ENCODE results near the gene LAMA2. TPM values are rescaled to one million over a fixed set of nuclear protein-coding genes. Genes with fewer than 3 reads are reported as not detected.

Gene LAMA2
- total and polyA plus RNA-seq, 2 of the 8 experiments (the other 6 are each of a cell fraction or from before 2014, with no cell fraction given): 1.3 to 3.8 TPM

GRCh38 chr6:129183681-129184301 lies 300.9 kb downstream of the LAMA2 start:
- H2AK5ac ChIP-seq (ENCODE audit: low read depth, low read length): no peak overlapping the region
- H3K4me3 ChIP-seq (ENCODE audit: extremely low read depth in 1 of 4, insufficient read depth in 2 of 4, low read depth in 3 of 4, low read length in 4 of 4): no peak overlapping the region
- H2BK15ac ChIP-seq (ENCODE audit: low read length): no peak overlapping the region
- no peaks in the 10 kb centered on the region for H3K36me3 ChIP-seq (ENCODE audit: control insufficient read depth in 2 of 4, insufficient read depth in 4 of 4, low read length in 3 of 4)
- ChIA-PET POLR2A (ENCODE audit: partially characterized antibody) (interaction anchor here (0.5 kb wide), 1 partner anchor 31 kb away, joined by 3 read pairs; no protein-coding TSS in a partner anchor), CTCF (ENCODE audit: partially characterized antibody) (interaction anchor here (1.4 kb wide), 1 partner anchor 61 kb away, joined by 3 read pairs; no protein-coding TSS in a partner anchor)
- no peak overlapping the region for H2BK12ac ChIP-seq (ENCODE audit: low read depth, low read length)
- no peaks in the 10 kb centered on the region for H3K23me2 ChIP-seq (ENCODE audit: low read depth, low read length)
- no peak overlapping the region for H2BK120ac ChIP-seq (replicated peaks; ENCODE audit: low read depth, low read length)
- no peak overlapping the region for H3K14ac ChIP-seq (ENCODE audit: insufficient read length)
- H3K23ac ChIP-seq (ENCODE audit: insufficient read length): no peak overlapping the region
- no peak overlapping the region for H3K56ac ChIP-seq (replicated peaks; ENCODE audit: insufficient read length, low read depth, low read length)
- H3K79me1 ChIP-seq (ENCODE audit: low read depth, low read length): no peaks in the 10 kb centered on the region
- no peak overlapping the region for H2AFZ ChIP-seq (ENCODE audit: low read length)
- DNase-seq (ENCODE audit: low read depth in 1 of 2, low spot score in 2 of 2) (no peak), FAIRE-seq (no peak)
- H3K4me2 ChIP-seq (ENCODE audit: insufficient read depth in 1 of 2, low read depth in 2 of 2, low read length in 2 of 2): no peak overlapping the region
- no peak overlapping the region for H4K8ac ChIP-seq (ENCODE audit: extremely low read depth, insufficient read depth, low read length)
- WGBS, 2 experiments (ENCODE audit: extremely low coverage in 1 of 2, insufficient coverage in 1 of 2, insufficient read length in 1 of 2, insufficient replicate concordance in 2 of 2, low coverage in 1 of 2, low lambda C conversion rate in 2 of 2, missing lambda C conversion rate in 1 of 2): 92% methylated on average over 3 of the region's 3 CpGs; no CpG with 5 or more reads in 1 of the 2 experiments
- no peaks in the 10 kb centered on the region for H3K79me2 ChIP-seq (ENCODE audit: control insufficient read depth in 1 of 2, insufficient read depth in 2 of 2, low read length in 2 of 2)
- no peak overlapping the region for H3K27ac ChIP-seq (ENCODE audit: low read depth, low read length)
- H3K9me3 ChIP-seq (ENCODE audit: insufficient read depth in 2 of 2, low read depth in 1 of 2, low read length in 1 of 2): no peaks in the 10 kb centered on the region
- H3K27me3 ChIP-seq (replicated peaks in 1 of 4; ENCODE audit: control insufficient read depth in 3 of 4, extremely low read depth in 1 of 4, insufficient read depth in 3 of 4, low read length in 3 of 4): no peaks in the 10 kb centered on the region
- H2BK20ac ChIP-seq (ENCODE audit: low read length): no peak overlapping the region
- no peaks in the 10 kb centered on the region for H4K20me1 ChIP-seq (replicated peaks in 1 of 2; ENCODE audit: control insufficient read depth in 1 of 2, insufficient read depth in 2 of 2, low read length in 2 of 2)
- H3K4ac ChIP-seq (replicated peaks; ENCODE audit: insufficient read length, low read depth, low read length): no peak overlapping the region
- H4K91ac ChIP-seq (replicated peaks; ENCODE audit: insufficient read length, low read length): no peak overlapping the region
- no peak overlapping the region for H3K18ac ChIP-seq (ENCODE audit: extremely low read depth, low read length)
- H2BK5ac ChIP-seq (ENCODE audit: low read depth, low read length): no peak overlapping the region
- H4K5ac ChIP-seq (ENCODE audit: insufficient read length, low read depth, low read length): no peak overlapping the region
- H3K9ac ChIP-seq (replicated peaks in 1 of 4; ENCODE audit: extremely low read depth in 1 of 4, low read depth in 3 of 4, low read length in 3 of 4): no peak overlapping the region
- H3K4me1 ChIP-seq (replicated peaks in 1 of 4; ENCODE audit: control insufficient read depth in 3 of 4, insufficient read depth in 4 of 4, low read length in 3 of 4): no peaks in the 10 kb centered on the region; a peak in 1 of 7 replicates
- TF ChIP-seq ATF3 (IDR thresholded peaks at IDR 0.05; ENCODE audit: insufficient read depth, low read depth, low read length): no peak
- no peak for TF ChIP-seq GABPA (IDR thresholded peaks at IDR 0.05; ENCODE audit: borderline replicate concordance, insufficient read depth, low read length)
- no peak for TF ChIP-seq RBBP5 (IDR thresholded peaks at IDR 0.05; ENCODE audit: borderline replicate concordance, low read depth, low read length)
- TF ChIP-seq BRCA1 (IDR thresholded peaks at IDR 0.05; ENCODE audit: low read depth, low read length): no peak
- TF ChIP-seq SIN3A (conservative IDR thresholded peaks at IDR 0.05 in 1 of 2, IDR thresholded peaks at IDR 0.05 in 1 of 2; ENCODE audit: low read depth in 1 of 2, low read length in 2 of 2): no peak
- no peak for TF ChIP-seq KDM5A (IDR thresholded peaks at IDR 0.05; ENCODE audit: low read length)
- no peak for TF ChIP-seq CTCF (IDR thresholded peaks at IDR 0.05; ENCODE audit: control extremely low read depth in 1 of 3, insufficient read depth in 1 of 3, low read depth in 1 of 3, low read length in 3 of 3)
- TF ChIP-seq POU5F1 (IDR thresholded peaks at IDR 0.05; ENCODE audit: low read depth, low read length): no peak
- TF ChIP-seq RXRA (IDR thresholded peaks at IDR 0.05; ENCODE audit: insufficient read depth, low read depth, low read length): no peak
